ENCODE measurements around the gene DDI2. TPM values are rescaled to one million over a fixed set of nuclear protein-coding genes. Genes with fewer than 3 reads are reported as not detected.

DDI2 gene
- total RNA-seq, 4 donors from 2014 or later: 26.2 to 115 (median 43.7) TPM

- Histone ChIP-seq H3K4me1 (peaks cover 0 to 4% of the 10 kb centered on the region in 2 donors), H3K9me3 (no peaks in the 10 kb centered on the region), H3K4me3 (no peak overlapping the region), H3K36me3 (no peaks in the 10 kb centered on the region), H3K27ac (peak overlapping the region in 1 of 2 donors; percentile 26), H3K27me3 (no peaks in the 10 kb centered on the region)
- no peak for DNase-seq
- intact Hi-C loops (cut with DNase I; ENCODE audit: low total_unique reads): no loop called here
- no peak for TF ChIP-seq POLR2A (IDR thresholded peaks at IDR 0.05)
- no peak for TF ChIP-seq CTCF (IDR thresholded peaks at IDR 0.05)
Observed at GRCh38 chr1:15718199-15718601, 100.9 kb downstream of the DDI2 start.

Small RNA genes lying within 50 kb of the gene (small RNA-seq; reads per million reads assigned to genes)
- not detected for gene AL121992.2
- gene CD24P1: not detected
- not detected for gene RNU7-179P

Other genes starting within 250 kb of the DDI2 start
- gene EFHD2, start 207.6 kb upstream of the DDI2 start, total RNA-seq: 10 to 100 TPM; 12.1 to 32.5 (median 20.4) TPM
- gene CTRC, start 179.0 kb upstream of the DDI2 start, total RNA-seq: 1 to 10 TPM in 1 of 4 donors, not detected in 3; 1.1 TPM
- not detected for gene CELA2A, start 160.7 kb upstream of the DDI2 start, total RNA-seq
- not detected for gene CELA2B, start 141.4 kb upstream of the DDI2 start, total RNA-seq
- gene CASP9, start 93.2 kb upstream of the DDI2 start, total RNA-seq: 10 to 100 TPM in 2 of 4 donors, 1 to 10 TPM in 2; 2.6 to 16.0 (median 8.1) TPM
- gene DNAJC16, start 90.6 kb upstream of the DDI2 start, total RNA-seq: 10 to 100 TPM in 3 of 4 donors, 1 to 10 TPM in 1; 8.8 to 32.4 (median 27.5) TPM
- 1 to 10 TPM in 1 of 4 donors, under 1 TPM in 1, not detected in 2; 0.27 to 1.4 TPM for gene AGMAT, start 32.4 kb upstream of the DDI2 start, total RNA-seq
- gene PLEKHM2, start 66.9 kb downstream of the DDI2 start, total RNA-seq: 10 to 100 TPM; 21.3 to 70.2 (median 30.7) TPM
- 1 to 10 TPM in 2 of 4 donors, under 1 TPM in 1, not detected in 1; 0.29 to 2.1 (median 1.6) TPM for gene SLC25A34, start 118.8 kb downstream of the DDI2 start, total RNA-seq
- not detected for gene TMEM82, start 125.0 kb downstream of the DDI2 start, total RNA-seq
- 10 to 100 TPM; 12.9 to 96.9 (median 74.3) TPM for gene FBLIM1, start 141.3 kb downstream of the DDI2 start, total RNA-seq
- 1 to 10 TPM in 2 of 4 donors, under 1 TPM in 1, not detected in 1; 0.59 to 1.9 (median 1.0) TPM for gene UQCRHL, start 190.2 kb downstream of the DDI2 start, total RNA-seq
- 100 to 1,000 TPM in 1 of 4 donors, 10 to 100 TPM in 3; 18.8 to 104 (median 73.8) TPM for gene SPEN, start 230.2 kb downstream of the DDI2 start, total RNA-seq

Measured in uterus (tissue), 4 donors.